SK-N-SH (cell line): ENCODE measurements around the gene PTPN20.

Experiments
- CHD2 ChIP-seq: fragments of 150-350 bp; IDR thresholded peaks from 2 replicates; pipeline ENCODE4 v1.6.1; 2018; ENCODE audit warnings: low read length; ENCODE audit not compliant: partially characterized antibody
- CTCF ChIP-seq: fragments of 200-600 bp; sonication (generic); IDR thresholded peaks from 2 replicates; pipeline ENCODE4 v1.6.1; 2017; ENCODE audit warnings: antibody characterized with exemption, mild to moderate bottlenecking, moderate library complexity
- EP300 ChIP-seq, 2 experiments: IDR thresholded peaks; 2 replicates each; pipeline versions ENCODE4 v1.4.0 to v1.6.1; 2012; ENCODE audit warnings: borderline replicate concordance in 1 of 2, low read depth in 1 of 2, low read length in 1 of 2
- RAD21 ChIP-seq: IDR thresholded peaks from 2 replicates; pipeline ENCODE4 v1.6.1; 2012; ENCODE audit warnings: mild to moderate bottlenecking, low read length
- SIN3A ChIP-seq: IDR thresholded peaks from 2 replicates; pipeline ENCODE4 v1.6.1; 2012; ENCODE audit warnings: low read depth, mild to moderate bottlenecking, low read length, moderate library complexity, borderline replicate concordance
- TAF1 ChIP-seq: IDR thresholded peaks from 2 replicates; pipeline ENCODE4 v1.6.1; 2012; ENCODE audit warnings: low read depth, mild to moderate bottlenecking, low read length, moderate library complexity, borderline replicate concordance
- USF1 ChIP-seq: IDR thresholded peaks from 2 replicates; pipeline ENCODE4 v1.4.0; 2012; ENCODE audit warnings: low read depth, borderline replicate concordance
- USF2 ChIP-seq: fragments of 150-350 bp; IDR thresholded peaks from 2 replicates; pipeline ENCODE4 v1.6.1; 2017; ENCODE audit warnings: antibody characterized with exemption, low read length, low read depth, borderline replicate concordance

DNA sequence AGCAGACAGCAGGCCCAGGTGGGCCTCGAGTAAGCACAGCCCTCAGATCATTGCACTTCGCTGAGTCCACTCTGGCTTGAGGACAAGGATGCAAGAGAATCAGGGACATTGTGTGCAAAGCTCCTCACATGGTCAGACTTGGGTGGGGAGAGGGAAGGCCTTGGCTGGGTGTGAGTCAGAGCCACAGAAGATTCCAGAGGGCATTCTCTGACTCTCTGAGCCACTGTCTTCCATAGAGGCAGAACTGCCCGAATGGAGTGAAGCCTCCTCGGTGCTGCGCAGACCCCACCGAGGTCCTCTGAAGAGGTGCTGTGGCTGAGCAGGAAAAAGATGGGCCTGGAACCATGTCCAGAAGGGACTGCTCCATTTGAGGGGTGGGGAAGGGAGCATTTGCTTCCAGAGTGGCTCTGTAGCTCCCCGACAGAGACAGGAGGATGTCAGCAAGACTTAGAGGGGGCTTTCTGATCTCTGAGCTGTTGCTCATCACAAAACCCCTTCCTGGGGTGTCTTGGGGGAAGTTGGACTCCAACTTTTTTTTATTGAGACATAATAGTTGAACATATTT is 120.8 kb downstream of the PTPN20 start:
- TF ChIP-seq CTCF (no peak), USF1 (no peak), EP300 (IDR thresholded peaks at IDR 0.05; ENCODE audit: borderline replicate concordance in 1 of 2, low read depth in 1 of 2, low read length in 1 of 2) (no peak), CHD2 (no peak), TAF1 (no peak), SIN3A (no peak), USF2 (no peak), RAD21 (no peak)
